Endothelial cell of umbilical vein (primary cell): ENCODE results near the gene SPO11.

ENCODE experiments used
- EZH2 ChIP-seq: IDR thresholded peaks from 2 replicates; pipeline ENCODE4 v1.6.1; 2012; ENCODE audit warnings: borderline replicate concordance, low read depth, mild to moderate bottlenecking, moderate library complexity, low read length, inconsistent platforms; ENCODE audit not compliant: severe bottlenecking
- FOS ChIP-seq: IDR thresholded peaks from 2 replicates; pipeline ENCODE4 v1.6.1; 2011; ENCODE audit warnings: mild to moderate bottlenecking, low read length, moderate library complexity, borderline replicate concordance; ENCODE audit not compliant: insufficient read depth
- JUN ChIP-seq: IDR thresholded peaks from 2 replicates; pipeline ENCODE4 v1.6.1; 2011; ENCODE audit warnings: borderline replicate concordance, low read depth; ENCODE audit not compliant: insufficient read length, insufficient read depth
- MYC ChIP-seq: IDR thresholded peaks from one replicate; pipeline ENCODE4 v1.6.1; 2011; ENCODE audit warnings: mild to moderate bottlenecking, low read depth, low read length
- POLR2A ChIP-seq: IDR thresholded peaks from 2 replicates; pipeline ENCODE4 v1.6.1; 2012; ENCODE audit warnings: low read depth, mild to moderate bottlenecking, control low read depth, low read length
- POLR2AphosphoS5 ChIP-seq: IDR thresholded peaks from 2 replicates; pipeline ENCODE4 v1.6.1; 2012; ENCODE audit warnings: low read depth, mild to moderate bottlenecking, control low read depth, low read length, moderate library complexity; ENCODE audit not compliant: insufficient read depth
- TF ChIP-seq, protein P1 (sequence below), 2 donors: IDR thresholded peaks; 1 replicate in 1 of 2; 2 replicates in 1 of 2; pipeline ENCODE4 v1.5.1; 2011; ENCODE audit warnings: low read length in 2 of 2, mild to moderate bottlenecking in 2 of 2, moderate library complexity in 2 of 2, control low read depth in 1 of 2, inconsistent platforms in 1 of 2, low read depth in 1 of 2; ENCODE audit not compliant: insufficient read depth in 1 of 2; ENCODE audit errors: extremely low read depth in 1 of 2
- TF ChIP-seq, protein P2 (sequence below): IDR thresholded peaks from 2 replicates; pipeline ENCODE4 v1.6.1; 2011; ENCODE audit not compliant: insufficient read depth, insufficient read length

DNA sequence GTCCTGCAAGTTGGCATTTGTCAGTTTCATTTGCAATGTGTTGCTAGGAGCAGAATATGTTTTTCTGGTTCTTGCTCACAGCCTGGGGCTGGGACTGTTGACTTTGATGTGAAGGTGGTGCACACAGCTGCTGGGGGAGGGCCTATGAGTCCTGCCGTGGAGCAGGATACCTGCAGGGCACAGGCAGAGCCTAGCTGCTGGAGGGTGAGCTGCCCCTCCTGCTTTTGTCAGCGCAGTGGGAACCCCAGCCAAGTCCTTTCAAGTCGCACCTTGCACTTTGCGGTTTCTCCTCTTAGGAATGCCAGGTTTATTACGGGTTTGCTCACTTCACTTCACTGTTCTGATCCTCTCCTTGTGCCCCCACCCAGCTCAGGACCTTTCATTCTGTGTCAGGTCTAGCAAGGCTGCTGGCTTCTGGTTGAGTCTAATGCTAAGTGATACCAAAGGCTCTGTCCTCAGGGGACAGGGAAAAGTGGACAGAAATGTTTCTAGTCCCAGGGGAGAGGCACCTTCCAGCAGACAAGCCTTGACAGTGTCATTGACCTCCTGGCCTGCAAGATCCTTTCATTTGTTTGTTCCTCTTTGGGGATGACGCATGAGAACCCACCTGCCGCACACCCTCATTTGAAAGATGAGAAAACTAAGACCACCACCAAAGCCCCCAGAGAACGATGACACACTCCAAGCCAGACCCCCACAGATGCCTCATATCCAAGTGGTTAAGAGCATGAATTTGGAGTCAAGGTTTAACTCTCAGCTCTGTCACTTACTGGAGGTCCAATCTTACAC lies 2.7 kb upstream of the SPO11 start:
- TF ChIP-seq, protein P1, sequence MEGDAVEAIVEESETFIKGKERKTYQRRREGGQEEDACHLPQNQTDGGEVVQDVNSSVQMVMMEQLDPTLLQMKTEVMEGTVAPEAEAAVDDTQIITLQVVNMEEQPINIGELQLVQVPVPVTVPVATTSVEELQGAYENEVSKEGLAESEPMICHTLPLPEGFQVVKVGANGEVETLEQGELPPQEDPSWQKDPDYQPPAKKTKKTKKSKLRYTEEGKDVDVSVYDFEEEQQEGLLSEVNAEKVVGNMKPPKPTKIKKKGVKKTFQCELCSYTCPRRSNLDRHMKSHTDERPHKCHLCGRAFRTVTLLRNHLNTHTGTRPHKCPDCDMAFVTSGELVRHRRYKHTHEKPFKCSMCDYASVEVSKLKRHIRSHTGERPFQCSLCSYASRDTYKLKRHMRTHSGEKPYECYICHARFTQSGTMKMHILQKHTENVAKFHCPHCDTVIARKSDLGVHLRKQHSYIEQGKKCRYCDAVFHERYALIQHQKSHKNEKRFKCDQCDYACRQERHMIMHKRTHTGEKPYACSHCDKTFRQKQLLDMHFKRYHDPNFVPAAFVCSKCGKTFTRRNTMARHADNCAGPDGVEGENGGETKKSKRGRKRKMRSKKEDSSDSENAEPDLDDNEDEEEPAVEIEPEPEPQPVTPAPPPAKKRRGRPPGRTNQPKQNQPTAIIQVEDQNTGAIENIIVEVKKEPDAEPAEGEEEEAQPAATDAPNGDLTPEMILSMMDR (IDR thresholded peaks at IDR 0.05; ENCODE audit: extremely low read depth in 1 of 2, insufficient read depth in 1 of 2, low read depth in 1 of 2, low read length in 2 of 2) = no peak
- TF ChIP-seq EZH2 (no peak), POLR2A (no peak), JUN (no peak), POLR2AphosphoS5 (no peak), FOS (no peak), MYC (no peak)
- TF ChIP-seq, protein P2, sequence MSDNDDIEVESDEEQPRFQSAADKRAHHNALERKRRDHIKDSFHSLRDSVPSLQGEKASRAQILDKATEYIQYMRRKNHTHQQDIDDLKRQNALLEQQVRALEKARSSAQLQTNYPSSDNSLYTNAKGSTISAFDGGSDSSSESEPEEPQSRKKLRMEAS = no peak
